Tibial nerve (tissue), 3 donors: ENCODE data around the gene ITGB3BP.

Source experiments
- CTCF ChIP-seq, 5 experiments: fragments of 200-600 bp in 3 of 5; fragments of 450-650 bp in 2 of 5; sonication (generic) in 3 of 5; IDR thresholded peaks; one replicate each; pipeline ENCODE4 v1.5.1; 2016 to 2019; ENCODE audit warnings: antibody characterized with exemption in 5 of 5, mild to moderate bottlenecking in 3 of 5, moderate library complexity in 2 of 5
- POLR2A ChIP-seq, 2 donors: fragments of 450-650 bp; IDR thresholded peaks; one replicate each; pipeline ENCODE4 v1.6.1; 2017; ENCODE audit warnings: antibody characterized with exemption in 2 of 2, mild to moderate bottlenecking in 2 of 2, moderate library complexity in 2 of 2

GRCh38 chr1:63401945-63402344 is 121.1 kb downstream of the ITGB3BP start:
- no peak for TF ChIP-seq CTCF (IDR thresholded peaks at IDR 0.05)
- TF ChIP-seq POLR2A (IDR thresholded peaks at IDR 0.05) = no peak
